ENCODE measurements around the gene MAP2K6. TPM values are rescaled to one million over a fixed set of nuclear protein-coding genes. Genes with fewer than 3 reads are reported as not detected.
A peak's percentile ranks its signal among the peaks of the same experiment; 100 is the strongest.

The MAP2K6 gene
- total RNA-seq, 1 experiment from 2014 or later = 12.2 TPM

GRCh38 chr17:69516911-69517310, 102.4 kb downstream of the MAP2K6 start:
- Histone ChIP-seq H3K79me2 (ENCODE audit: low read length) (no peaks in the 10 kb centered on the region), H3K9me3 (ENCODE audit: low read length) (no peaks in the 10 kb centered on the region), H2AFZ (ENCODE audit: low read length) (no peak overlapping the region), H3K9ac (ENCODE audit: low read length) (no peak overlapping the region), H4K20me1 (ENCODE audit: low read length) (no peaks in the 10 kb centered on the region), H3F3A (ENCODE audit: low read length, unreplicated experiment) (no peaks in the 10 kb centered on the region), H3K4me3 (ENCODE audit: low read length) (no peak overlapping the region), H3K27ac (ENCODE audit: low read length) (no peak overlapping the region), H3K4me1 (ENCODE audit: insufficient read depth, low read length) (no peaks in the 10 kb centered on the region), H3K27me3 (ENCODE audit: low read length) (no peaks in the 10 kb centered on the region), H3K4me2 (ENCODE audit: low read length) (no peak overlapping the region), H3K36me3 (ENCODE audit: low read depth, low read length) (no peaks in the 10 kb centered on the region), H3K9me2 (replicated peaks; ENCODE audit: low read length) (no peaks in the 10 kb centered on the region)
- TF ChIP-seq CTCF (conservative IDR thresholded peaks at IDR 0.05; ENCODE audit: low read depth, low read length) (no peak), EZH2 (IDR thresholded peaks at IDR 0.05; ENCODE audit: low read length, unreplicated experiment) (no peak), EZH2phosphoT487 (IDR thresholded peaks at IDR 0.05; ENCODE audit: borderline replicate concordance, low read length) (no peak)
- ChIA-PET POLR2A (ENCODE audit: unreplicated experiment) (no interaction called here), CTCF (no interaction called here)
- ATAC-seq (no peak), DNase-seq (no peak)
- BruUV-seq (replicated peaks) = no TSS peak
- intact Hi-C loops (cut with micrococcal nuclease) = no loop called here

GRCh38 chr17:69518951-69519350, 104.5 kb downstream of the MAP2K6 start:
- ATAC-seq (no peak), DNase-seq (no peak)
- H3K9me3 ChIP-seq (ENCODE audit: low read length) = no peaks in the 10 kb centered on the region
- no peaks in the 10 kb centered on the region for H3K9me2 ChIP-seq (replicated peaks; ENCODE audit: low read length)
- no peaks in the 10 kb centered on the region for H3K4me1 ChIP-seq (ENCODE audit: insufficient read depth, low read length)
- no peaks in the 10 kb centered on the region for H3K36me3 ChIP-seq (ENCODE audit: low read depth, low read length)
- no peaks in the 10 kb centered on the region for H3F3A ChIP-seq (ENCODE audit: low read length, unreplicated experiment)
- no peaks in the 10 kb centered on the region for H3K79me2 ChIP-seq (ENCODE audit: low read length)
- BruUV-seq (replicated peaks) = no TSS peak
- CTCF ChIA-PET = no interaction called here
- H4K20me1 ChIP-seq (ENCODE audit: low read length) = no peaks in the 10 kb centered on the region
- H3K27ac ChIP-seq (ENCODE audit: low read length) = no peak overlapping the region
- no peak overlapping the region for H3K4me3 ChIP-seq (ENCODE audit: low read length)
- no peak overlapping the region for H3K4me2 ChIP-seq (ENCODE audit: low read length)
- TF ChIP-seq EZH2 (IDR thresholded peaks at IDR 0.05; ENCODE audit: low read length, unreplicated experiment) = no peak
- no peak for TF ChIP-seq CTCF (conservative IDR thresholded peaks at IDR 0.05; ENCODE audit: low read depth, low read length)
- intact Hi-C loops (cut with micrococcal nuclease) = no loop called here
- POLR2A ChIA-PET (ENCODE audit: unreplicated experiment) = interaction anchor here (0.5 to 0.6 kb wide), 2 partner anchors 104 to 158 kb away, joined by 3 to 7 read pairs; partner anchors contain the start of gene MAP2K6
- no peak overlapping the region for H2AFZ ChIP-seq (ENCODE audit: low read length)
- H3K9ac ChIP-seq (ENCODE audit: low read length) = no peak overlapping the region
- no peaks in the 10 kb centered on the region for H3K27me3 ChIP-seq (ENCODE audit: low read length)

- CTCF ChIA-PET = interaction anchor here (0.5 to 1.0 kb wide), 9 partner anchors 17 to 648 kb away, joined by 3 to 8 read pairs (median 4); no protein-coding TSS in a partner anchor
- POLR2A ChIA-PET (ENCODE audit: unreplicated experiment) = interaction anchor here (0.6 kb wide), 1 partner anchor 192 kb away, joined by 4 read pairs; no protein-coding TSS in a partner anchor
- Histone ChIP-seq H3K27ac (ENCODE audit: low read length) (no peak overlapping the region), H3F3A (ENCODE audit: low read length, unreplicated experiment) (no peaks in the 10 kb centered on the region), H4K20me1 (ENCODE audit: low read length) (no peaks in the 10 kb centered on the region), H3K36me3 (ENCODE audit: low read depth, low read length) (no peaks in the 10 kb centered on the region), H3K4me1 (ENCODE audit: insufficient read depth, low read length) (0 out of 2 replicates have a peak, but pooled peaks cover 3% of the 10 kb centered on the region), H3K9me2 (replicated peaks; ENCODE audit: low read length) (no peaks in the 10 kb centered on the region), H3K4me3 (ENCODE audit: low read length) (peak overlapping the region; percentile 53), H3K4me2 (ENCODE audit: low read length) (peak overlapping the region; percentile 61), H2AFZ (ENCODE audit: low read length) (peak overlapping the region; percentile 43), H3K79me2 (ENCODE audit: low read length) (no peaks in the 10 kb centered on the region), H3K9me3 (ENCODE audit: low read length) (no peaks in the 10 kb centered on the region), H3K27me3 (ENCODE audit: low read length) (no peaks in the 10 kb centered on the region), H3K9ac (ENCODE audit: low read length) (no peak overlapping the region)
- ATAC-seq (peak; percentile 90), DNase-seq (peak; percentile 76)
- intact Hi-C loops (cut with micrococcal nuclease) = loop anchor here (1.0 to 5.0 kb wide), 5 partner anchors 109 to 751 kb away; partner anchors contain the start of gene MAP2K6
- no TSS peak for BruUV-seq (replicated peaks)
- TF ChIP-seq CTCF (conservative IDR thresholded peaks at IDR 0.05; ENCODE audit: low read depth, low read length) (peak; percentile 95), EZH2phosphoT487 (IDR thresholded peaks at IDR 0.05; ENCODE audit: borderline replicate concordance, low read length) (no peak)
Measured at GRCh38 chr17:69523244-69523861, 108.9 kb downstream of the MAP2K6 start.

All from PC-3 (cell line).